Measurements from ENCODE around the gene USP22.

DNA sequence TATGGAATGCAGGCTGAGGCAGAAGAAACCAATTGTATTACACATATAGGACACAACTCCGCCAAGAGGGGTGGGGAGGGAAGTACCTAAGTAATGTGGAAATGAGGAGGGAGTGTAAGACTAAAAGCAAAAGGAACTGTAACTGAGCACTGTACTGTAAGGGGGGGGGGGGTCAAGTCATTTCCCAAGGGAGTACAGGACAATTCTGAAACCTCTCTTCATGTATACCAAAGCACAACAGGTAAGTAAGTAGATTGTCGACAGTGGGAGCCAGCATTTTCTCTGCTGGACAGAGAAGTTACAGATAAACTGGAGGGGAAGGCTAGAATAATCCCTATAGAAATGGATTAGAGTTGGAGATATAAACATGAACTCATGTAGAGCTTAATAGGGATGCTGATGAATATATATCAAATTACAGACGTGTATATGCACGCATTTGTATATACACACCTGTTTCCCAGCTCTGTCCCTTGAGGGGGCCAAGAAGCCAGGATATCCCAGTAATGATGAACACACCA lies 6.4 kb downstream of the USP22 start:
- TF ChIP-seq JUND (IDR thresholded peaks at IDR 0.05; ENCODE audit: low read length) (no peak), GABPA (IDR thresholded peaks at IDR 0.05; ENCODE audit: borderline replicate concordance, insufficient read depth, low read length) (no peak), KDM5A (IDR thresholded peaks at IDR 0.05; ENCODE audit: low read length) (no peak), POLR2AphosphoS5 (IDR thresholded peaks at IDR 0.05; ENCODE audit: low read depth, low read length) (no peak), MAX (IDR thresholded peaks at IDR 0.05) (no peak), KDM1A (IDR thresholded peaks at IDR 0.05; ENCODE audit: borderline replicate concordance, low read length) (no peak)

Measured in H1 (cell line).